ENCODE data around the gene CLEC4F. TPM values are rescaled to one million over a fixed set of nuclear protein-coding genes. Genes with fewer than 3 reads are reported as not detected.

Gene CLEC4F
- total and polyA plus RNA-seq, 4 donors = 0.03 to 0.25 (median 0.19) TPM; not detected in 1

GRCh38 chr2:70779491-70779890 lies 40.9 kb downstream of the CLEC4F start:
- 71% methylated on average over 3 of the region's 3 CpGs for WGBS

GRCh38 chr2:70778676-70779075 lies 41.7 kb downstream of the CLEC4F start:
- Histone ChIP-seq H3K9ac (ENCODE audit: low read depth in 1 of 2, low read length in 2 of 2) (no peak overlapping the region), H3K9me3 (ENCODE audit: control insufficient read depth in 4 of 4, low read length in 3 of 4) (peaks cover 0 to 4% (median 0%) of the 10 kb centered on the region in 4 donors), H3K4me1 (ENCODE audit: control insufficient read depth in 4 of 4, insufficient read depth in 4 of 4, low read length in 3 of 4) (no peaks in the 10 kb centered on the region), H3K36me3 (ENCODE audit: control insufficient read depth in 4 of 4, insufficient read depth in 3 of 4, low read depth in 1 of 4, low read length in 3 of 4) (no peaks in the 10 kb centered on the region), H3K27me3 (ENCODE audit: control insufficient read depth in 4 of 4, insufficient read depth in 4 of 4, low read length in 3 of 4) (peaks cover 0 to 7% (median 4%) of the 10 kb centered on the region in 4 donors), H3K4me3 (ENCODE audit: low read depth in 1 of 3, low read length in 3 of 3) (no peak overlapping the region), H3K27ac (ENCODE audit: low read depth in 1 of 2, low read length in 2 of 2) (no peak overlapping the region)
- no peak for DNase-seq (ENCODE audit: low spot score)
- WGBS = 63% methylated on average over 1 of the region's 1 CpG
- no peak for TF ChIP-seq EGR1 (IDR thresholded peaks at IDR 0.05; ENCODE audit: low read depth in 2 of 2)
- no peak for TF ChIP-seq YY1 (IDR thresholded peaks at IDR 0.05)
- no peak for TF ChIP-seq CTCF (IDR thresholded peaks at IDR 0.05; ENCODE audit: low read depth, low read length, missing input control)
- TF ChIP-seq RXRA (IDR thresholded peaks at IDR 0.05) = no peak
- TF ChIP-seq NR2F2 (IDR thresholded peaks at IDR 0.05) = no peak
- TF ChIP-seq HNF4G (IDR thresholded peaks at IDR 0.05) = no peak
- TF ChIP-seq ZBTB33 (IDR thresholded peaks at IDR 0.05) = no peak
- no peak for TF ChIP-seq HNF4A (conservative IDR thresholded peaks at IDR 0.05)

More at GRCh38 chr2:70779491-70779890, 40.9 kb downstream of the CLEC4F start:
- Histone ChIP-seq H3K4me3 (ENCODE audit: low read depth in 1 of 3, low read length in 3 of 3) (no peak overlapping the region), H3K27ac (ENCODE audit: low read depth in 1 of 2, low read length in 2 of 2) (no peak overlapping the region), H3K27me3 (ENCODE audit: control insufficient read depth in 4 of 4, insufficient read depth in 4 of 4, low read length in 3 of 4) (peaks cover 0 to 6% (median 3%) of the 10 kb centered on the region in 4 donors), H3K36me3 (ENCODE audit: control insufficient read depth in 4 of 4, insufficient read depth in 3 of 4, low read depth in 1 of 4, low read length in 3 of 4) (no peaks in the 10 kb centered on the region), H3K9me3 (ENCODE audit: control insufficient read depth in 4 of 4, low read length in 3 of 4) (peaks cover 0 to 4% (median 0%) of the 10 kb centered on the region in 4 donors), H3K4me1 (ENCODE audit: control insufficient read depth in 4 of 4, insufficient read depth in 4 of 4, low read length in 3 of 4) (no peaks in the 10 kb centered on the region), H3K9ac (ENCODE audit: low read depth in 1 of 2, low read length in 2 of 2) (no peak overlapping the region)
- DNase-seq (ENCODE audit: low spot score) = no peak
- TF ChIP-seq GABPA (IDR thresholded peaks at IDR 0.05 in 1 of 2, conservative IDR thresholded peaks at IDR 0.05 in 1 of 2) (no peak), CTCF (IDR thresholded peaks at IDR 0.05; ENCODE audit: low read depth, low read length, missing input control) (no peak), EGR1 (IDR thresholded peaks at IDR 0.05; ENCODE audit: low read depth in 2 of 2) (no peak), FOXA1 (IDR thresholded peaks at IDR 0.05) (no peak), NR2F2 (IDR thresholded peaks at IDR 0.05) (no peak), YY1 (IDR thresholded peaks at IDR 0.05) (no peak), HNF4G (IDR thresholded peaks at IDR 0.05) (no peak), TAF1 (conservative IDR thresholded peaks at IDR 0.05) (no peak), FOXA2 (IDR thresholded peaks at IDR 0.05) (no peak), RXRA (IDR thresholded peaks at IDR 0.05) (no peak), HNF4A (conservative IDR thresholded peaks at IDR 0.05) (no peak), RAD21 (IDR thresholded peaks at IDR 0.05) (no peak), MAX (IDR thresholded peaks at IDR 0.05) (no peak), ZBTB33 (IDR thresholded peaks at IDR 0.05) (no peak), JUND (IDR thresholded peaks at IDR 0.05) (no peak), ATF3 (IDR thresholded peaks at IDR 0.05) (no peak)
